GM15510 (cell line): ENCODE results near the gene PAK6.

ENCODE experiments used
- POLR2A ChIP-seq: IDR thresholded peaks from 3 replicates; pipeline ENCODE4 v1.6.1; 2011; ENCODE audit warnings: borderline replicate concordance; ENCODE audit not compliant: insufficient read length; ENCODE audit errors: extremely low read depth

PAK6 gene

GRCh38 chr15:40301467-40302179, 62.8 kb downstream of the PAK6 start:
- no peak for TF ChIP-seq POLR2A

GRCh38 chr15:40302288-40302886, 63.5 kb downstream of the PAK6 start:
- no peak for TF ChIP-seq POLR2A

- TF ChIP-seq POLR2A = no peak
Observed at GRCh38 chr15:40302981-40303380, 64.1 kb downstream of the PAK6 start.

DNA sequence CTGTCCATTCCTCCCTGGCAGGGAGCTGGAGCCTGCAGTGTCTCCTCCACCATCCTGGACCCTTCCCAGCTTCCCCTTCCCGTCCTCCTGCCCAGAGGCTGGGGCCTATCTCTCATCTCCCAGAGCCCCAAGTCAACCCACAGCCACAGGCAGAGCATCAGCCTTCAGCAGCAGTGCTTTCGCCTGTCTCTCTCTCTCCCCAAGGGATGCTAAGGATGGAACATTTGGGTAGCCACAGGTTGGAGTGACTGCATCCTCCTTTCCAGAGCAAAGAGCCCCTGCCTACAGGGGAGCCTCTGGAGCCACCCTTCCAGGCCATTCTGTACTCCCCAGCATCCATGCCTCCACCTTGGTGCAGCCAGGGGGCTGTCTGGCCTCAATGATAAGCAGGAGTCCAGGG, 64.7 kb downstream of the PAK6 start:
- no peak for TF ChIP-seq POLR2A

DNA sequence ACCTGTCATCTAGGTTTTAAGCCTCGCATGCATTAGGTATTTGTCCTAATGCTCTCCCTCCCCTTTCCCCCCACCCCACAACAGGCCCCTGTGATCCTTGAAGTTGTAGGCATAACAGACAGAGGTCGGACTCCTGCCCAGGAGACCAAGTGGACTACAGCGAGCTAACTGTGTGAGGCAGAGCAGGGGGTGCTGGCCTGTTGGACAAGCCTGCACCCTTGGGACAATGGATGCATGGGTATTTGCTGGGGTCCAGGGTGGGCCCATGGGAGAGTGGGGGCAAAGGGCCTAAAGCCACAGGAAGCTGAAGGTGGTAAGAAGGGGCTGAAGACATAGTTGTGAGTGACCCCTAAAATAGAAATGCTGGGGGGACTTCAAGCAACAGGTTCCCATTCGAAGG, 66.4 kb downstream of the PAK6 start:
- no peak for TF ChIP-seq POLR2A

GRCh38 chr15:40306371-40306770, 67.5 kb downstream of the PAK6 start:
- TF ChIP-seq POLR2A = no peak

DNA sequence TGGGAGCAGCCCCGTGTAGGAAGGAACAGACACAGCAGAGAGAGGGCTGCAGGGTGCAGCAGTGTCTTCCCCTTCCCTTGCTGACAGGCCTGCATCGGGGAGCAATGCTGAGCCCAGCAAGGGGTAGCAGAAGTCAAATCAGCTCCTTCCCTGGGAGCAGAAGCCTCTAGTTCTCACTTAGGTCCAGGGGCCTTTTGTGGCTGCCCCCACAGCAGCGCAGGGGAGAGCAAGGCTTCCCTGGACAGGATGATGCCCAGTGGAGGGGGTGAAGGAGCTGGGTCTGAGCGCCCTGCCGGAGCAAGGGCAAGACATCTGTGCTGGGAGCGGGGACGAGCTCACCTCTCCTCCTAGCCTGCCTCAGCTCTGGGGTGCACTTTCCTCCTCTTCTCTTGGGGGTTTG, 68.0 kb downstream of the PAK6 start:
- no peak for TF ChIP-seq POLR2A

- TF ChIP-seq POLR2A = peak; percentile 77
Observed at GRCh38 chr15:40307421-40308211, 68.8 kb downstream of the PAK6 start, which contains the start of gene PLCB2. Gene PLCB2, minus strand, starts transcription at chr15:40307935. Its CDS starts 263 bp downstream, at chr15:40307672.

- TF ChIP-seq POLR2A = no peak
Observed at GRCh38 chr15:40309344-40309862, 70.5 kb downstream of the PAK6 start.

DNA sequence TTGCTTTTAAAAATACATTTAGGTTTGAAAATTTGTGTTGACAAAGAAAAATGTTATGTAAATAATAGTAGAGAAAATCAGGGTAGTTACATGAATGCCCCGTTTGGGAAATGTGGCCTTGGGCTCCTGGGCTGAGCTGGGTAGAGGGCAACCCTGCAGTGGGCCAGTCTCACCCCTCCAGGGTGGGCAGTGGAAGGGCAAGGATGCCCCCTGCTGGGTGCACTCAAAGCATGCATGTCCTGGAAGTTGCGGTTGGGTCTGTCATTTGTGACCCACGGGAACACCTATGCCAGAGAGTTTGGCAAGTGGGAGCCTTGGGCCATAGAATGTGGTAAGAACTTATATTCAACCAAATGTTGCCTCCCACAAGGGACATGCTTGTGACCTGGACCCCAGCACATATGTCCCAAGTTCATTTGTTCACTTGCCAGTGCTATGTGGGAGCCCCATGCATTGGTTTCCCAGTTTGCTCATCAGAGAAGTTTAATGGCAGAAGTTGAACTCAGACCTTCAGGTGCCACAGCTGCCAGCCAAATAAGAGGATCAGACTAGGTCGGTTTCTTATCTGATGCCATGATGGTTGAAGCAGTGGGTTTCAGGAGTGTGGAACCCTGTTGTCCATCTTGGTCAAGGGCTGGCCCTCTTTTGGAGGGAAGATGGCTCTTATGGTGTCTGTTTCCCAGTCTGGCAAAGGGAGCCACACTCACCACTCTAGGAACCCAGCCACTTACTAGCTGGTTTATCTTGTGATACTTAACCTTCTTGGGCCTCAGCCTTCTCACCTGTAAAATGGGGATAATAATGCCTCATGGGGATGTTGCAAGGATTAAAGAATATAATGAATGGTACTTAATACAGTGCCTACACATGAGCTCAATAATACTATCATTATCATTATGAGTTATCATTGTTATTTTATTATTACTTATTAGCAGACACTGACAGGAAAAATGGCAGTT, 71.4 kb downstream of the PAK6 start:
- no peak for TF ChIP-seq POLR2A

GRCh38 chr15:40310993-40311392, 72.1 kb downstream of the PAK6 start:
- TF ChIP-seq POLR2A = no peak

GRCh38 chr15:40312370-40313158, 73.7 kb downstream of the PAK6 start:
- TF ChIP-seq POLR2A = no peak

DNA sequence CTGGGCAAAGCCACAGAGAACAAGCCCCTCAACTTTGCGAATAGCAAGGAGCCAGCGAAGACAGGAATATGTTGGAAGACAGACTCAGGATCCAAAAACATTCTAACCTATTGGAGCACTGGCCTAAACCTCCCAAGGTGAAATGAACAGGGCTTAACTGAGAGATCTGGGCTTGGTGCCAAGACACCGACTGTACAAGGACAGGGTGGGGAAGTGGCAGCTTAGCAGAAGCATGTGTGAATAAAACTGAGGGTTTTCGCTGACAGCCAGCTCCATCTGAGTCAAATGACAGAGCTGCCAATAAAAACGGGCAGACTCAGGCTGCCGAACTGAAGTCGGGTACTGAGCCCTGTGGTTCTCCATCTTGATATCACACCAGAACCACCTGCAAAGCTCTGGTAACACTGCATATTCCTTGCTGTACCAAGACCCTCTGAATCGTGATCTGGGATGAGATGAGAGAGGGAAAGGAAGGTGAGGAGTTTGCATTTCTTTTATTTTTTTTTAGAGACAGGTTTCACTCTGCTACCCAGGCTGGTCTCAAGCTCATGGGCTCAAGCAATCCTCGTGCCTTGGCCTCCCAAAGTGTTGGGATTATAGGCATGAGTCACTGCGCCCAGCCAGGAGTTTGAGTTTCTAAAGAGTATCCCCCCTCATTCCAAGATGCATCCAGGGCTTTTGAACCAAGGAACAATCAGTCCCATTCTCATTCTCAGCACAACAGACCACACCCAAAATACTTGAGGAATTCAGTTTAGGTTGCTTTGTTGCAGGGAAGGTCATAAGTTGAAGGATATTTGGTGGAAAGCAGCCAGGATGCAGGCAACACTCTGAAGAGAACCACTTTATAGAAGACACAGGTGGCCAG, 74.9 kb downstream of the PAK6 start:
- no peak for TF ChIP-seq POLR2A

GRCh38 chr15:40314723-40315276, 75.9 kb downstream of the PAK6 start:
- TF ChIP-seq POLR2A = no peak
